Glomerular visceral epithelial cell (primary cell): Measurements from ENCODE around the gene MCC.

Experiments
- DNase-seq: peaks from one replicate; pipeline ENCODE4 v3.0.0-alpha.2; 2016; ENCODE audit errors: extremely low spot score

Gene MCC

GRCh38 chr5:113115061-113115460 is 373.2 kb downstream of the MCC start:
- DNase-seq: no peak

- DNase-seq: no peak
These were observed 373.7 kb downstream of the MCC start for GRCh38 chr5:113114559-113114958.

- no peak for DNase-seq
These were observed 375.8 kb downstream of the MCC start for GRCh38 chr5:113112435-113112834.

GRCh38 chr5:113110117-113110516 is 378.1 kb downstream of the MCC start:
- DNase-seq: no peak

GRCh38 chr5:113109344-113109743 is 378.9 kb downstream of the MCC start:
- no peak for DNase-seq

GRCh38 chr5:113108485-113108884 is 379.8 kb downstream of the MCC start:
- no peak for DNase-seq

- DNase-seq: no peak
These were observed 381.4 kb downstream of the MCC start for GRCh38 chr5:113106821-113107220.

- DNase-seq: no peak
These were observed 382.5 kb downstream of the MCC start for GRCh38 chr5:113105693-113106280.

- no peak for DNase-seq
These were observed 384.9 kb downstream of the MCC start for GRCh38 chr5:113103330-113103729.

GRCh38 chr5:113102121-113102531 is 386.1 kb downstream of the MCC start:
- DNase-seq: no peak

- DNase-seq: no peak
These were observed 387.3 kb downstream of the MCC start for GRCh38 chr5:113100981-113101380.

GRCh38 chr5:113099822-113100221 is 388.4 kb downstream of the MCC start:
- DNase-seq: no peak

GRCh38 chr5:113098378-113098777 is 389.9 kb downstream of the MCC start:
- no peak for DNase-seq

- no peak for DNase-seq
These were observed 392.4 kb downstream of the MCC start for GRCh38 chr5:113095831-113096230.

GRCh38 chr5:113093558-113093957 is 394.7 kb downstream of the MCC start:
- no peak for DNase-seq

- DNase-seq: no peak
These were observed 395.6 kb downstream of the MCC start for GRCh38 chr5:113092683-113093082.

GRCh38 chr5:113091622-113092021 is 396.6 kb downstream of the MCC start:
- no peak for DNase-seq

- no peak for DNase-seq
These were observed 397.7 kb downstream of the MCC start for GRCh38 chr5:113090336-113091106.

- DNase-seq: no peak
These were observed 398.5 kb downstream of the MCC start for GRCh38 chr5:113089653-113090335.

- DNase-seq: no peak
These were observed 400.2 kb downstream of the MCC start for GRCh38 chr5:113087976-113088514.

GRCh38 chr5:113085880-113086409 is 402.3 kb downstream of the MCC start:
- DNase-seq: no peak

- no peak for DNase-seq
These were observed 403.2 kb downstream of the MCC start for GRCh38 chr5:113085084-113085414.
